GM12878 (cell line): ENCODE data around the gene SLC3A2. TPM values are rescaled to one million over a fixed set of nuclear protein-coding genes. Genes with fewer than 3 reads are reported as not detected.
A peak's percentile ranks its signal among the peaks of the same experiment; 100 is the strongest.

ENCODE experiments used
- CBFB ChIP-seq: IDR thresholded peaks from 2 replicates; pipeline ENCODE4 v1.6.1; 2016; ENCODE audit warnings: antibody characterized with exemption, low read depth
- CBX3 ChIP-seq: fragments of 200-600 bp; sonication (generic); IDR thresholded peaks from 2 replicates; pipeline ENCODE4 v1.6.1; 2016; ENCODE audit warnings: low read depth, borderline replicate concordance
- E4F1 ChIP-seq: fragments of 450-650 bp; IDR thresholded peaks from 2 replicates; pipeline ENCODE4 v1.6.1; 2018; ENCODE audit warnings: borderline replicate concordance, mild to moderate bottlenecking; ENCODE audit not compliant: partially characterized antibody
- EGR1 ChIP-seq, 2 experiments: IDR thresholded peaks; 1 replicate in 1 of 2; 2 replicates in 1 of 2; pipeline ENCODE4 v1.6.1; 2011 to 2012; ENCODE audit warnings: low read depth in 2 of 2, low read length in 2 of 2, borderline replicate concordance in 1 of 2, mild to moderate bottlenecking in 1 of 2, moderate library complexity in 1 of 2
- ETV6 ChIP-seq, 2 experiments: fragments of 450-650 bp in 1 of 2; IDR thresholded peaks in 1 of 2; conservative IDR thresholded peaks in 1 of 2; 2 replicates each; pipeline ENCODE4 v1.6.1; 2014; ENCODE audit warnings: antibody characterized with exemption in 1 of 2, borderline replicate concordance in 1 of 2, low read depth in 1 of 2, mild to moderate bottlenecking in 1 of 2, moderate library complexity in 1 of 2
- IKZF1 ChIP-seq: fragments of 450-650 bp; conservative IDR thresholded peaks from 2 replicates; pipeline ENCODE4 v1.6.1; 2017; ENCODE audit warnings: antibody characterized with exemption, mild to moderate bottlenecking
- LARP7 ChIP-seq: fragments of 450-650 bp; IDR thresholded peaks from 2 replicates; pipeline ENCODE4 v1.6.1; 2017; ENCODE audit warnings: mild to moderate bottlenecking
- MAX ChIP-seq: IDR thresholded peaks from 2 replicates; pipeline ENCODE4 v1.6.1; 2012; ENCODE audit warnings: low read depth, low read length, improper control_type of control experiment
- NFYA ChIP-seq: IDR thresholded peaks from 2 replicates; pipeline ENCODE4 v1.6.1; 2011; ENCODE audit warnings: low read depth, mild to moderate bottlenecking, low read length, improper control_type of control experiment, borderline replicate concordance
- NKRF ChIP-seq: fragments of 450-650 bp; conservative IDR thresholded peaks from 2 replicates; pipeline ENCODE4 v1.6.1; 2017; ENCODE audit warnings: mild to moderate bottlenecking, moderate library complexity
- NRF1 ChIP-seq: conservative IDR thresholded peaks from 2 replicates; pipeline ENCODE4 v1.6.1; 2011; ENCODE audit warnings: mild to moderate bottlenecking, low read depth, low read length, improper control_type of control experiment
- RB1 ChIP-seq: fragments of 450-650 bp; formaldehyde crosslinking; IDR thresholded peaks from 2 replicates; pipeline ENCODE4 v1.6.1; 2017; ENCODE audit warnings: mild to moderate bottlenecking, borderline replicate concordance
- RBBP5 ChIP-seq: fragments of 200-600 bp; sonication (generic); conservative IDR thresholded peaks from 2 replicates; pipeline ENCODE4 v1.6.1; 2016
- RFX5 ChIP-seq: IDR thresholded peaks from 2 replicates; pipeline ENCODE4 v1.6.1; 2011; ENCODE audit warnings: low read depth, low read length, improper control_type of control experiment
- RUNX3 ChIP-seq: IDR thresholded peaks from 2 replicates; pipeline ENCODE4 v1.6.1; 2012; ENCODE audit warnings: low read length, inconsistent platforms
- SREBF2 ChIP-seq: IDR thresholded peaks from 2 replicates; pipeline ENCODE4 v1.6.1; 2012; ENCODE audit warnings: mild to moderate bottlenecking, low read length
- SUPT20H ChIP-seq: IDR thresholded peaks from 2 replicates; pipeline ENCODE4 v1.6.1; 2011; ENCODE audit warnings: low read depth, mild to moderate bottlenecking, low read length, moderate library complexity, borderline replicate concordance; ENCODE audit not compliant: control insufficient read depth
- TBL1XR1 ChIP-seq: IDR thresholded peaks from 2 replicates; pipeline ENCODE4 v1.6.1; 2012; ENCODE audit warnings: low read depth, low read length, improper control_type of control experiment
- WRNIP1 ChIP-seq: IDR thresholded peaks from 2 replicates; pipeline ENCODE4 v1.6.1; 2011; ENCODE audit warnings: low read depth, low read length, improper control_type of control experiment, borderline replicate concordance
- ZBED1 ChIP-seq: IDR thresholded peaks from 2 replicates; pipeline ENCODE4 v1.6.1; 2016; ENCODE audit warnings: borderline replicate concordance
- ZBTB11 ChIP-seq: fragments of 450-650 bp; formaldehyde crosslinking; IDR thresholded peaks from 2 replicates; pipeline ENCODE4 v1.5.0; 2022; ENCODE audit warnings: mild to moderate bottlenecking, missing genetic modification characterization
- ZNF217 ChIP-seq: fragments of 450-650 bp; IDR thresholded peaks from 2 replicates; pipeline ENCODE4 v1.6.1; 2017; ENCODE audit warnings: antibody characterized with exemption, mild to moderate bottlenecking
- ZNF24 ChIP-seq: fragments of 450-650 bp; IDR thresholded peaks from 2 replicates; pipeline ENCODE4 v1.6.1; 2017; ENCODE audit warnings: antibody characterized with exemption, mild to moderate bottlenecking
- ZZZ3 ChIP-seq: IDR thresholded peaks from 2 replicates; pipeline ENCODE4 v1.6.1; 2011; ENCODE audit warnings: low read depth; ENCODE audit not compliant: control insufficient read depth, insufficient read length
- polyA plus RNA-seq, 11 experiments: library from polyadenylated mRNA; depleted of rRNA in 4 of 11; unstranded in 6 of 11; stranded (reverse) in 5 of 11; fragments of >200 nt; fragmentation: Nextera tagmentation in 4 of 11; fragmentation: Illumina TruSeq in 1 of 11; extraction: Ambion mirVana in 4 of 11; extraction: Trizol in 1 of 11; gene quantifications; 1 replicate in 1 of 11; 2 replicates in 10 of 11; pipeline versions ENCODE4 v1.2.1 to v1.2.3, GENCODE V29; 2011 to 2016; ENCODE audit warnings: inconsistent platforms in 2 of 11, missing spikeins in 2 of 11, low read depth in 1 of 11
- total RNA-seq, 4 experiments: library from RNA; depleted of rRNA in 3 of 4; stranded (reverse); fragments of >200 nt in 3 of 4; fragmentation: Illumina TruSeq in 1 of 4; extraction: Trizol in 1 of 4; gene quantifications; 2 replicates each; pipeline versions ENCODE4 v1.2.1 to v1.2.3, GENCODE V29; 2013 to 2021

The SLC3A2 gene
- total and polyA plus RNA-seq, 10 of the 15 experiments (the other 5 are each of a cell fraction or from before 2014, with no cell fraction given): 6.9 to 158 (median 106) TPM

GRCh38 chr11:62880231-62880802 lies 379 bp upstream of the SLC3A2 start (continued):
- no peak for TF ChIP-seq ETV6 (conservative IDR thresholded peaks at IDR 0.05 in 1 of 2, IDR thresholded peaks at IDR 0.05 in 1 of 2; ENCODE audit: borderline replicate concordance in 1 of 2, low read depth in 1 of 2)
- peak; percentile 40 for TF ChIP-seq IKZF1
- TF ChIP-seq RUNX3: no peak
- TF ChIP-seq CBX3: no peak
- TF ChIP-seq TBL1XR1: no peak
- TF ChIP-seq NFYA: no peak
- TF ChIP-seq ZBED1: no peak
- TF ChIP-seq E4F1: peak; percentile 27
- TF ChIP-seq ZZZ3: no peak
- TF ChIP-seq ZBTB11: no peak
- TF ChIP-seq MAX: peak; percentile 10; the same call in 1 of the 2 replicates
- no peak for TF ChIP-seq ZNF24
- no peak for TF ChIP-seq RB1
- TF ChIP-seq NRF1: no peak
- no peak for TF ChIP-seq SUPT20H
- no peak for TF ChIP-seq CBFB
- TF ChIP-seq NKRF: no peak
- no peak for TF ChIP-seq SREBF2
- no peak for TF ChIP-seq RBBP5
- peak; percentile 4; the same call in 1 of the 2 replicates for TF ChIP-seq ZNF217
- no peak for TF ChIP-seq LARP7
- TF ChIP-seq EGR1 (IDR thresholded peaks at IDR 0.05; ENCODE audit: borderline replicate concordance in 1 of 2, low read depth in 2 of 2, low read length in 2 of 2): peak in 1 of 2 experiments; percentile 92; a peak in 1 of 3 replicates
- TF ChIP-seq WRNIP1: peak; percentile 100
- 0 out of 2 replicates have a peak, but pooled peaks have one; percentile 5 for TF ChIP-seq RFX5
